ENCODE measurements around the gene ADAMTS8.

Gene ADAMTS8, protein sequence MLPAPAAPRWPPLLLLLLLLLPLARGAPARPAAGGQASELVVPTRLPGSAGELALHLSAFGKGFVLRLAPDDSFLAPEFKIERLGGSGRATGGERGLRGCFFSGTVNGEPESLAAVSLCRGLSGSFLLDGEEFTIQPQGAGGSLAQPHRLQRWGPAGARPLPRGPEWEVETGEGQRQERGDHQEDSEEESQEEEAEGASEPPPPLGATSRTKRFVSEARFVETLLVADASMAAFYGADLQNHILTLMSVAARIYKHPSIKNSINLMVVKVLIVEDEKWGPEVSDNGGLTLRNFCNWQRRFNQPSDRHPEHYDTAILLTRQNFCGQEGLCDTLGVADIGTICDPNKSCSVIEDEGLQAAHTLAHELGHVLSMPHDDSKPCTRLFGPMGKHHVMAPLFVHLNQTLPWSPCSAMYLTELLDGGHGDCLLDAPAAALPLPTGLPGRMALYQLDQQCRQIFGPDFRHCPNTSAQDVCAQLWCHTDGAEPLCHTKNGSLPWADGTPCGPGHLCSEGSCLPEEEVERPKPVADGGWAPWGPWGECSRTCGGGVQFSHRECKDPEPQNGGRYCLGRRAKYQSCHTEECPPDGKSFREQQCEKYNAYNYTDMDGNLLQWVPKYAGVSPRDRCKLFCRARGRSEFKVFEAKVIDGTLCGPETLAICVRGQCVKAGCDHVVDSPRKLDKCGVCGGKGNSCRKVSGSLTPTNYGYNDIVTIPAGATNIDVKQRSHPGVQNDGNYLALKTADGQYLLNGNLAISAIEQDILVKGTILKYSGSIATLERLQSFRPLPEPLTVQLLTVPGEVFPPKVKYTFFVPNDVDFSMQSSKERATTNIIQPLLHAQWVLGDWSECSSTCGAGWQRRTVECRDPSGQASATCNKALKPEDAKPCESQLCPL

GRCh38 chr11:130428316-130429119 is at the start of gene ADAMTS8:
TSS of gene ADAMTS8 (minus strand) at chr11:130428609. CDS start at chr11:130428286, 323 bp downstream.
- DNase-seq: peak in 7 of 58 donors; percentile 21 to 45 (median 29)

GRCh38 chr11:130477586-130478203 is 49.3 kb upstream of the ADAMTS8 start:
- DNase-seq: no peak

DNA sequence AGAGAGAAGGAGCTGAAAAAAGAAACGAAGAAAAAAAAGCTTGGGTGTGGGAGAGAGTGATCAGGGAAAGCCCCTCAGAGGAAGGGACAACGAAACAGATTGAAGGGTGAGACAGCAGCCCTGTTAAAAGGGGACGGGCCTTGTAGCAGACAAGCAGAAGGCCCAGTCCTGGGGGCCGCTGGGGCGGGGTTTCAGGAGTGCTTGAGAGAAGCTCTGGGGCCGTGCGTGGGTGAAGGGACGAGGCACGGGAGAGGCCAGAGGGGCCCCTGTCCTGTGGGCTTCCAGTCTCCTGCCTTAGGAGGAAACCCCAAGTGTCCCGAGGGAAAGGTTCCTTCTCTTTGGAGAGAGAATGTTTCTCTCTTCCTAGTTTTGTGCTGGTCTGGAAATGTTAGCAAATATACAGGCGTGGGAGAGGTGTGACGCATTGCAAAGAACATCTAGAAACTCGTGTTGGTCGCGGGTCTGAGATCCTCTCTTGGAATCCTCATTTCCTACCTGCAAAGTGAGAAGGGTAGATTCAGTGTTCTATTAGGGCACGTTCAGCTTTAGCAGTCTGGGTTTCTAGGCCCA is 48.6 kb upstream of the ADAMTS8 start:
- DNase-seq: peak in 2 of 58 donors; percentile 9 to 32

- peak in 4 of 58 donors; percentile 8 to 31 (median 17) for DNase-seq
Measured at GRCh38 chr11:130476200-130476921, 48.0 kb upstream of the ADAMTS8 start.

- no peak for DNase-seq
Measured at GRCh38 chr11:130475426-130476053, 47.1 kb upstream of the ADAMTS8 start.

DNA sequence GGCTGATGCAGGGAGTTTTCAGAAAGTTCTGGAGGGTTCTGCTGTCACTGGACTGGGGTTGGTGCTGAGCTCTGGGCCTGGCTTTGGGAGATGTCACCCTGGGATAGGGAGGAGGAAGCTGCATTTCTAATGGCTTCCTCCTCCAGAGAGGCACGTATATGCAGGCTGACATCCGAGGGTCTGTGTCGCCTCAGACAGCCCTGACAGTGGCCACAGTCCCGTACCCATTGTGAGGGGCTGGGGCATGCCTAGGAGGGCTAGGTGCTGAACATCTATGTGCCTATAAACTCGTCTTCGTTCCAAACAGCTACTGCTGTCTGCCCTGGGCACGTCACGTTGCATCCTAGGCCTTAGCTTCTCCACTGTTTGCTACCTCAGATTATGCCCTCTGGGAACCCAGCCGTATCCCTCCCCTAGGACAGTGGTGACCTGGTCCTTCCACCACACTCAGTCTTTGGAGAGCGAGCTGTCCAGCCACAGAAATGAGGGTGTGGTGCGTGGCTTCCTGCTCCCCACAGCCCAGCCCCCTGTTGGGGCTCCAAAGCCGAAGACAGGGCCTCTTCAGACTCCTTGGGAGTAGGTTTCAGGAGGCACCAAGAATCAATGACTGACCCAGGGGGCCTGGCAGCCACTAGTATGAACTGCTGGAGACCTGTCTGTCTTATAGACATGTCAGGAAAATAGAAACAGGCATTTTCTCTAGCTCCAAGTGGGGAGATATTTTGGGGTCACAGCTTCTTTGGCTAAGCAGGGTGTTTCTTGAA is 46.4 kb upstream of the ADAMTS8 start:
- no peak for DNase-seq

- DNase-seq: no peak
Measured at GRCh38 chr11:130473795-130474377, 45.5 kb upstream of the ADAMTS8 start.

GRCh38 chr11:130473056-130473794 is 44.8 kb upstream of the ADAMTS8 start:
- DNase-seq: no peak

DNA sequence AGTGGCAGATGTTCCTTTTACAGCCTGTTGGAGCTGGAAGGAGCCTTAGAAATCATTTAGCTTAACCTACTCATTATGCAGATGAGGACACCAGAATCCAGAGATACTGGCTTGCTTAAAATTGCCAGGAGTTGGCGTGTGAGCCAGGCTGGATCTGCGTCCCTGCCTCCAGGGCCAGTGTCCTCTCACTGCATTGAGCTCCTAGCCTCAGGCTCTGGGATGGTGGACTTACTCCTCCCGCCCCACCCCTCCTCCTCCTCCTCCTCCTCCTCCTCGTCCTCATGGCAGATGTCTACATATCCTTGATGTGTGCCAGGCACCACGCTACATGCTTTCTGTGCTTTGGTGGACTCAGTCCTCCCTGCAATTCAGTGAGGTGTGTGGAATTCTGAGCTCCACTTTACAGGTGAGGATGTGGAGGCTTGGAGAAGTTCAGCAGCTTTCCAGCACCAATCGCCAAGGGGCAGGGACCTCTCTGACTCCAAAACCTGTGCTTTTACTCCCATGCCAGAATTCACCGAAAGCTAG is 44.1 kb upstream of the ADAMTS8 start:
- peak in 1 of 58 donors; percentile 9 for DNase-seq

- DNase-seq: no peak
Measured at GRCh38 chr11:130471731-130472433, 43.5 kb upstream of the ADAMTS8 start.

DNA sequence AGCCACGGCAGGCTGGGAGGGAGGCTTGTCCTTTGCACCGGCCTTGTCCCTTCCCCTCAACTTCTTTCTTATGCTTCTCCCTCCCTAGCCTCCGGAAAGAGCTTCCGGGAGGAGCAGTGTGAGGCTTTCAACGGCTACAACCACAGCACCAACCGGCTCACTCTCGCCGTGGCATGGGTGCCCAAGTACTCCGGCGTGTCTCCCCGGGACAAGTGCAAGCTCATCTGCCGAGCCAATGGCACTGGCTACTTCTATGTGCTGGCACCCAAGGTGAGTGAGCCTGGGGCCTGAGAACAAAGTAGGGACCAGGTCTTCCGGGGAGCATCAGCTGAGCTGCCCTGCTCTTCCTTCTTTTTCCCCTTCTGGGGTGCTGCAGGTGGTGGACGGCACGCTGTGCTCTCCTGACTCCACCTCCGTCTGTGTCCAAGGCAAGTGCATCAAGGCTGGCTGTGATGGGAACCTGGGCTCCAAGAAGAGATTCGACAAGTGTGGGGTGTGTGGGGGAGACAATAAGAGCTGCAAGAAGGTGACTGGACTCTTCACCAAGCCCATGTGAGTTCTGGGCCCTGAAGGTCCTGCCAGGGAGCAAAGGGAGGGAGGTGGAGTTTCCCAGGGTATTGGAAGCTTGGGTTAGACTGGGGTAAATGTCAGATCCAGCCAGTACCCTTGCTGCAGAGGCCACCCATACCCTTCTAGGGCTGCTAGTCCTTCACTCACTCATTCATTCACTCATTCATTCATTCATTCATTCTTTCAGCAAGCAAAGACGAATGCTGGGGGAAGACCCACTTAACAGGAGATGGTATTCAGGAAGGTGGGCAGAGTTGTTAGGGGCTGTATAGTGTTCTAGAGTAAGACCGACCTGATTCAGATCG is 42.7 kb upstream of the ADAMTS8 start:
- no peak for DNase-seq

DNA sequence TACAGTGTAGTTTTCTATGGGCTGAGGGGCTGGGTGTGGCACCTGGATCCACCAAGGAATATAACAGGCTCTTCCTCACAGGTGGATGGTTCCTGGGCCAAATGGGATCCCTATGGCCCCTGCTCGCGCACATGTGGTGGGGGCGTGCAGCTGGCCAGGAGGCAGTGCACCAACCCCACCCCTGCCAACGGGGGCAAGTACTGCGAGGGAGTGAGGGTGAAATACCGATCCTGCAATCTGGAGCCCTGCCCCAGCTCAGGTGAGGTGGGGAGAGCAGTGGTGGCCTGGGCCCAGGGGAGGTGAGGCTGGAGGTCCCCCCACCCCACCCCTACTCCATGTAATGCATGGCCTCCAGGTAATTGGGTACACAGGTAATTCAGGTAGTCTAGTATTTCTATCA is 40.8 kb upstream of the ADAMTS8 start:
- DNase-seq: no peak

- DNase-seq: no peak
Measured at GRCh38 chr11:130467116-130467900, 38.9 kb upstream of the ADAMTS8 start.

DNA sequence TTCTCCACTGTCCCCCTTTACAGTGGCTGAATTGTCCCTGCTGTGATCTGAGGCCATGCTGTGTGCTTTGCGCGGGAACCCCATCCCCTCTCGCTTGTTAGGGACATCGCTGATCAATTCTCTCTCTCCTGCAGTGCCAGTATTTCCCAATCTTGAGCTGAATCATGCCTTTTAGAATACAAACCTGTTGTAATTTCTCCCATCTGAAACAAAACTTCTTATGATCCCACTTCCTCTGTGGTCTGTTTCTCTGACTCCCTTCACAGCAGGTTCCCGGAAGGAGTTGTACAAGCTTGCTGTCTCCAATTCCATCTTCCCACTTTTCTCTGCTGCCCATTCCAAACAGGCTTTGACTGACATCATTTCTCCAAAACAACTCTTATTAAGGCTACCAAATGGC is 36.9 kb upstream of the ADAMTS8 start:
- DNase-seq: no peak

Data from anterior cingulate cortex (tissue), 58 donors.